ENCODE data around the gene TMEM89. TPM values are rescaled to one million over a fixed set of nuclear protein-coding genes. Genes with fewer than 3 reads are reported as not detected.

TMEM89 gene
- total RNA-seq, 1 experiment from 2014 or later: not detected

GRCh38 chr3:48617559-48617958 is 4.0 kb downstream of the TMEM89 start:
- DNase-seq (ENCODE audit: low read depth in 1 of 2, low spot score in 2 of 2): no peak
- H3K4me1 ChIP-seq (replicated peaks): no peaks in the 10 kb centered on the region
- peaks cover 12% of the 10 kb centered on the region; the same call in 1 of the 2 replicates for H3K9me3 ChIP-seq (replicated peaks)
- H3K27me3 ChIP-seq (replicated peaks): no peaks in the 10 kb centered on the region
- no peak overlapping the region for H3K27ac ChIP-seq
- H3K36me3 ChIP-seq: no peaks in the 10 kb centered on the region
- H3K4me3 ChIP-seq: no peak overlapping the region

- H3K9me3 ChIP-seq (replicated peaks): peaks cover 12% of the 10 kb centered on the region; the same call in 1 of the 2 replicates
- no peak overlapping the region for H3K27ac ChIP-seq
- no peaks in the 10 kb centered on the region for H3K27me3 ChIP-seq (replicated peaks)
- H3K36me3 ChIP-seq: peaks cover 4% of the 10 kb centered on the region
- 0 out of 2 replicates have a peak, but pooled peaks cover 3% of the 10 kb centered on the region for H3K4me1 ChIP-seq (replicated peaks)
- no peak for DNase-seq (ENCODE audit: low read depth in 1 of 2, low spot score in 2 of 2)
- no peak overlapping the region for H3K4me3 ChIP-seq
These were observed 7.5 kb downstream of the TMEM89 start for GRCh38 chr3:48614044-48614443.

GRCh38 chr3:48612309-48612708 is 9.3 kb downstream of the TMEM89 start:
- H3K36me3 ChIP-seq: peaks cover 18% of the 10 kb centered on the region
- peaks cover 4% of the 10 kb centered on the region; the same call in 1 of the 2 replicates for H3K9me3 ChIP-seq (replicated peaks)
- H3K4me3 ChIP-seq: no peak overlapping the region
- no peak overlapping the region for H3K27ac ChIP-seq
- DNase-seq (ENCODE audit: low read depth in 1 of 2, low spot score in 2 of 2): no peak
- peaks cover 11% of the 10 kb centered on the region for H3K4me1 ChIP-seq (replicated peaks)
- no peaks in the 10 kb centered on the region for H3K27me3 ChIP-seq (replicated peaks)

GRCh38 chr3:48609088-48610005 is 12.2 kb downstream of the TMEM89 start, which contains the start of gene UQCRC1:
Gene UQCRC1 (minus strand): TSS chr3:48609646. CDS start chr3:48609620, 26 bp downstream.
- H3K27me3 ChIP-seq (replicated peaks): no peaks in the 10 kb centered on the region
- H3K9me3 ChIP-seq (replicated peaks): no peaks in the 10 kb centered on the region
- H3K4me3 ChIP-seq: peak within 1 kb of the TSS; percentile 66
- H3K27ac ChIP-seq: 0 out of 2 replicates have a peak within 1 kb of the TSS, but pooled peaks have one; percentile 7
- H3K4me1 ChIP-seq (replicated peaks): peaks cover 11% of the 10 kb centered on the region
- DNase-seq (ENCODE audit: low read depth in 1 of 2, low spot score in 2 of 2): peak; percentile 70 to 87
- peaks cover 46% of the 10 kb centered on the region for H3K36me3 ChIP-seq

- peaks cover 65% of the 10 kb centered on the region for H3K36me3 ChIP-seq
- H3K27me3 ChIP-seq (replicated peaks): no peaks in the 10 kb centered on the region
- no peak overlapping the region for H3K4me3 ChIP-seq
- H3K4me1 ChIP-seq (replicated peaks): peaks cover 11% of the 10 kb centered on the region
- no peak for DNase-seq (ENCODE audit: low read depth in 1 of 2, low spot score in 2 of 2)
- no peak overlapping the region for H3K27ac ChIP-seq
- H3K9me3 ChIP-seq (replicated peaks): no peaks in the 10 kb centered on the region
These were observed 14.1 kb downstream of the TMEM89 start for GRCh38 chr3:48607519-48607918.

- peaks cover 46% of the 10 kb centered on the region for H3K4me1 ChIP-seq (replicated peaks)
- no peak overlapping the region for H3K4me3 ChIP-seq
- H3K27ac ChIP-seq: no peak overlapping the region
- no peaks in the 10 kb centered on the region for H3K9me3 ChIP-seq (replicated peaks)
- H3K27me3 ChIP-seq (replicated peaks): no peaks in the 10 kb centered on the region
- no peak for DNase-seq (ENCODE audit: low read depth in 1 of 2, low spot score in 2 of 2)
- H3K36me3 ChIP-seq: peaks cover 92% of the 10 kb centered on the region
These were observed 20.0 kb downstream of the TMEM89 start for GRCh38 chr3:48601622-48601994.

GRCh38 chr3:48600711-48601621 is 20.6 kb downstream of the TMEM89 start:
- no peak for DNase-seq (ENCODE audit: low read depth in 1 of 2, low spot score in 2 of 2)
- Histone ChIP-seq H3K4me1 (replicated peaks) (peaks cover 53% of the 10 kb centered on the region), H3K27ac (no peak overlapping the region), H3K9me3 (replicated peaks) (no peaks in the 10 kb centered on the region), H3K27me3 (replicated peaks) (no peaks in the 10 kb centered on the region), H3K4me3 (no peak overlapping the region), H3K36me3 (peaks cover 89% of the 10 kb centered on the region)

GRCh38 chr3:48599509-48600285 is 21.9 kb downstream of the TMEM89 start:
- peaks cover 80% of the 10 kb centered on the region for H3K36me3 ChIP-seq
- no peaks in the 10 kb centered on the region for H3K9me3 ChIP-seq (replicated peaks)
- peak overlapping the region; percentile 95; the same call in 1 of the 2 replicates for H3K27ac ChIP-seq
- peaks cover 63% of the 10 kb centered on the region for H3K4me1 ChIP-seq (replicated peaks)
- H3K4me3 ChIP-seq: no peak overlapping the region
- no peak for DNase-seq (ENCODE audit: low read depth in 1 of 2, low spot score in 2 of 2)
- H3K27me3 ChIP-seq (replicated peaks): no peaks in the 10 kb centered on the region

- DNase-seq (ENCODE audit: low read depth in 1 of 2, low spot score in 2 of 2): no peak
- Histone ChIP-seq H3K27me3 (replicated peaks) (no peaks in the 10 kb centered on the region), H3K36me3 (peaks cover 78% of the 10 kb centered on the region), H3K4me1 (replicated peaks) (peaks cover 69% of the 10 kb centered on the region), H3K9me3 (replicated peaks) (no peaks in the 10 kb centered on the region), H3K27ac (peak overlapping the region; percentile 95), H3K4me3 (no peak overlapping the region)
These were observed 22.5 kb downstream of the TMEM89 start for GRCh38 chr3:48599077-48599501.

GRCh38 chr3:48598323-48599076 is 23.1 kb downstream of the TMEM89 start:
- Histone ChIP-seq H3K27ac (peak overlapping the region; percentile 95), H3K9me3 (replicated peaks) (no peaks in the 10 kb centered on the region), H3K4me3 (no peak overlapping the region), H3K27me3 (replicated peaks) (no peaks in the 10 kb centered on the region), H3K4me1 (replicated peaks) (peaks cover 75% of the 10 kb centered on the region), H3K36me3 (peaks cover 78% of the 10 kb centered on the region)
- peak; percentile 96 to 98 for DNase-seq (ENCODE audit: low read depth in 1 of 2, low spot score in 2 of 2)

- H3K36me3 ChIP-seq: peaks cover 80% of the 10 kb centered on the region
- H3K27ac ChIP-seq: peak overlapping the region; percentile 95
- no peaks in the 10 kb centered on the region for H3K9me3 ChIP-seq (replicated peaks)
- no peak overlapping the region for H3K4me3 ChIP-seq
- peaks cover 86% of the 10 kb centered on the region for H3K4me1 ChIP-seq (replicated peaks)
- no peak for DNase-seq (ENCODE audit: low read depth in 1 of 2, low spot score in 2 of 2)
- H3K27me3 ChIP-seq (replicated peaks): no peaks in the 10 kb centered on the region
These were observed 24.2 kb downstream of the TMEM89 start for GRCh38 chr3:48597408-48597800.

GRCh38 chr3:48596676-48597407 is 24.7 kb downstream of the TMEM89 start:
- no peak for DNase-seq (ENCODE audit: low read depth in 1 of 2, low spot score in 2 of 2)
- Histone ChIP-seq H3K36me3 (peaks cover 80% of the 10 kb centered on the region), H3K27ac (peak overlapping the region; percentile 95), H3K27me3 (replicated peaks) (no peaks in the 10 kb centered on the region), H3K4me1 (replicated peaks) (peaks cover 91% of the 10 kb centered on the region), H3K9me3 (replicated peaks) (no peaks in the 10 kb centered on the region), H3K4me3 (no peak overlapping the region)

Data from SJSA1 (cell line).